T-helper 17 cell (primary cell): ENCODE data around the gene KIF26B. TPM values are rescaled to one million over a fixed set of nuclear protein-coding genes. Genes with fewer than 3 reads are reported as not detected.
"Not testable (repeated sequence)": the region's sequence is repeated elsewhere in the genome, so short reads cannot be mapped to it uniquely, and the experiment has no call there.

ENCODE experiments used
- ATAC-seq: fragments of 150-1000 bp; cut with Tn5 transposase; 2 replicates; pipeline ENCODE4 v1.10.0; 2021; ENCODE audit warnings: mild to moderate bottlenecking, moderate library complexity
- DNase-seq, 3 donors: peaks; one replicate each; pipeline versions ENCODE4 v3.0.0 to v3.0.0-alpha.2; 2020 to 2021
- H3K9me3 ChIP-seq: one replicate; pipeline ENCODE4 v1.7.0; 2013; ENCODE audit warnings: low read length, mild to moderate bottlenecking; ENCODE audit not compliant: control insufficient read depth, poor library complexity, severe bottlenecking
- H3K27ac Mint-ChIP-seq: one replicate; pipeline ENCODE4 v1.8.0; 2022; ENCODE audit warnings: mild to moderate bottlenecking, moderate library complexity, mixed read lengths
- H3K27me3 Mint-ChIP-seq: one replicate; pipeline ENCODE4 v1.8.0; 2022; ENCODE audit warnings: mixed read lengths
- H3K36me3 Mint-ChIP-seq: one replicate; pipeline ENCODE4 v1.8.0; 2022; ENCODE audit warnings: low read depth, mixed read lengths
- H3K4me1 Mint-ChIP-seq: one replicate; pipeline ENCODE4 v1.8.0; 2022; ENCODE audit warnings: mild to moderate bottlenecking, mixed read lengths
- H3K4me3 Mint-ChIP-seq: one replicate; pipeline ENCODE4 v1.8.0; 2022; ENCODE audit warnings: mild to moderate bottlenecking, moderate library complexity, mixed read lengths
- total RNA-seq, 4 donors: library from RNA in 2 of 4; stranded (reverse) in 2 of 4; gene quantifications; one replicate each; pipeline ENCODE4 v1.2.3 and lab custom pipeline; 2022 to 2026

KIF26B gene
- total RNA-seq, 2 donors from 2014 or later = not detected

DNA sequence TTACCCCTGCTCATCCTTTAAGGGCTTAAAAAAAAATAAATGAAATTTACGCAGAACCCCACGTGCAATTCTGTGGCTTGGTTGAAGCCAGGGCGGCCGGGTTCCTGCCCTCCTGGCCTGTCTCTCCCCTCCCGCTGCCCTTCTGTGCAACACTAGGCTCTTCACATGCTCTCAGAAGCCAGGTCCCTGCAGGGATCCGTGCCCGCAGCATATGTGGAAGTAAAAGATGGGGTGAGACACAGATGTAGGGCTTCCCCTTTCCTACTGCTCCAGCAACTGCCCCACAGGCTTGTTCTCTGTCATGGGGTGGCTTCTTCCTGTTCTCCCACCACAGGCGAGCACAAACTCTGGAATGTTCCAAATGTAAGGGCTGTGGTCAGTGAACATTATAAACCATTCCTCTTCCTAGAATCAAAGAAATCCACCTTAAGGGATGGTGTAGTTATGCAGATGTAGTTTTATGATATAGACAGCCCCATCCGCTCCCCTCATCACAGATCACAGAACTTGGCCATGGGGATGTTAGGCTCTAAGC, 535.4 kb downstream of the KIF26B start:
- Mint-ChIP-seq H3K27me3 (no peaks in the 10 kb centered on the region), H3K36me3 (peaks cover 3% of the 10 kb centered on the region), H3K27ac (no peak overlapping the region), H3K4me1 (no peaks in the 10 kb centered on the region), H3K4me3 (no peak overlapping the region)
- no peak for DNase-seq
- no peaks in the 10 kb centered on the region for H3K9me3 ChIP-seq
- no peak for ATAC-seq

DNA sequence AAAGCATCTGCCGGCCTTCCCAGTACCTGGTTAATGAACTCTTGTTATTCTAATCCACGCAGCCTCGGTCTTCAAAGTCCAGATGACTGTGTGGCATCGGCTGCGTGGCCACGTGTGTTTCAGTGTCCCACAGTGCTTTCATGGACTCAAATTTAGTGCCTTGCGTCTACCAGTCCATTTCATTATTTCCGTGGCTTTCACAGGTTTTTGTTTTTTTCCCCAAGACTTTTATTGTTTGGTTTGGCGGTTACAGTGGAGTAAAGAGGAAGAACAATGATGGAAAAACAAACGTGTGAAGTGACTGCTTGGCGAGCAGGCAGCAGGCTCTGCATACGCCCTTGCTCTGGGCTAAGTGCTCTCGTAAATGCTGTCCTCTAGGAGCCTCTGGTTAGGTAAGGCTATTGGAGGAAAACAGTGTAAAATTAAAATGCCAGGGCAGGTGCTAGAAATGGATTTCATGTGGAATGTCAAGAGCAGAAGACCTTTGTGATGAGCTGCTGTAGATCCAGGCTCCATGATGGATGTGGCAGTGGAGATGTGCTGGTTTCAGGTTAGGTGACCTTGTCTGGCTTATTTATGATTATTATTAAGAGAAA, 536.3 kb downstream of the KIF26B start:
- no peak overlapping the region for H3K4me3 Mint-ChIP-seq
- ATAC-seq = no peak
- no peak overlapping the region for H3K27ac Mint-ChIP-seq
- H3K36me3 Mint-ChIP-seq = peaks cover 3% of the 10 kb centered on the region
- no peaks in the 10 kb centered on the region for H3K4me1 Mint-ChIP-seq
- H3K27me3 Mint-ChIP-seq = no peaks in the 10 kb centered on the region
- no peak for DNase-seq
- no peaks in the 10 kb centered on the region for H3K9me3 ChIP-seq

- H3K27me3 Mint-ChIP-seq = no peaks in the 10 kb centered on the region
- no peak overlapping the region for H3K4me3 Mint-ChIP-seq
- H3K36me3 Mint-ChIP-seq = peaks cover 3% of the 10 kb centered on the region
- no peak for ATAC-seq
- no peak for DNase-seq
- no peaks in the 10 kb centered on the region for H3K4me1 Mint-ChIP-seq
- no peaks in the 10 kb centered on the region for H3K9me3 ChIP-seq
- H3K27ac Mint-ChIP-seq = no peak overlapping the region
These were observed 537.1 kb downstream of the KIF26B start for GRCh38 chr1:245691897-245692296.

- no peaks in the 10 kb centered on the region for H3K27me3 Mint-ChIP-seq
- H3K9me3 ChIP-seq = no peaks in the 10 kb centered on the region
- H3K36me3 Mint-ChIP-seq = no peaks in the 10 kb centered on the region
- H3K4me1 Mint-ChIP-seq = no peaks in the 10 kb centered on the region
- DNase-seq = no peak
- no peak overlapping the region for H3K27ac Mint-ChIP-seq
- ATAC-seq = no peak
- no peak overlapping the region for H3K4me3 Mint-ChIP-seq
These were observed 537.5 kb downstream of the KIF26B start for GRCh38 chr1:245692318-245692717.

GRCh38 chr1:245693116-245693793, 538.5 kb downstream of the KIF26B start:
- Mint-ChIP-seq H3K4me1 (no peaks in the 10 kb centered on the region), H3K4me3 (no peak overlapping the region), H3K27me3 (no peaks in the 10 kb centered on the region), H3K36me3 (no peaks in the 10 kb centered on the region), H3K27ac (no peak overlapping the region)
- ATAC-seq = no peak
- DNase-seq = no peak
- no peaks in the 10 kb centered on the region for H3K9me3 ChIP-seq

DNA sequence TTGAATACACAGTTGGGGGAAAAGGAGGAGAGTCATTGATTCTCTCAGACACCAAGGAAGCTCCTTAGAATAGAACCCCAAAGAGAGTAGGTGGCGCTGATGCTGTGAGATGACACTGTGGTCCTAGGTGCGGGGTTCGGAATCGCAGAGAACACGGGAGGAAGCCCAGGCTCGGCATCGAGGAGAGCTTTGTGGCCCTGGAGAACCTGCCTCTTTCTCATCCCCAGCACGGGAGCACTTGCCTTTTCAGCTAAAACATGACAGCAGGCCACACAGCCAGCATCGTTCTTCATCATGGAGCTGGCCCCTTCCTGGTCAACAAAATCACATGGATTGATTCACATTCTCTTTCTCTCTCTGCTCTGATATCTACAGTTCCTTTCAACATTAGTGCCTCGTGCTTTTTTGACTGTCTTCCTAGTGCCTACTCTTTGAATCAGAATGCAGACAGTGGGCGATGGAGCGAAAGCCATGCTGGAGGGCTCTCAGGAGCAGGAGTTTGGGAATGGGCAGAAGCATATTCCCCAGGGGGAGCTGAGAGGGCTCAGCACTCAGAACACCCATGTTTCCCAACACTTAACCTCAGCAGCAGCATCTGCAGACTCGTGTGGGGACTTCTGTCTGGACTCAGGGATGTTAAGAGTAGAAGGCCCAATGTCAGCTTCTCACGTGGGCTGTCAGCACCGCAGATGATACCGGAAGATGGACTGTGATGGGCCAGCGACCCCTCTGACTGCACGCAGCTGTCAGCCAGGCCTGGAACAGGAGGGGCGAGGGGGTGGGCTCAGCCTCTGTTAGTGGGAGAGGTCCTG, 539.4 kb downstream of the KIF26B start:
- Mint-ChIP-seq H3K27me3 (no peaks in the 10 kb centered on the region), H3K36me3 (no peaks in the 10 kb centered on the region), H3K4me1 (no peaks in the 10 kb centered on the region), H3K27ac (no peak overlapping the region), H3K4me3 (no peak overlapping the region)
- no peaks in the 10 kb centered on the region for H3K9me3 ChIP-seq
- ATAC-seq = no peak
- DNase-seq = no peak

- Mint-ChIP-seq H3K27ac (no peak overlapping the region), H3K27me3 (no peaks in the 10 kb centered on the region), H3K4me1 (no peaks in the 10 kb centered on the region), H3K4me3 (no peak overlapping the region), H3K36me3 (no peaks in the 10 kb centered on the region)
- ATAC-seq = no peak
- H3K9me3 ChIP-seq = no peaks in the 10 kb centered on the region
- DNase-seq = no peak
These were observed 540.0 kb downstream of the KIF26B start for GRCh38 chr1:245694753-245695195.

DNA sequence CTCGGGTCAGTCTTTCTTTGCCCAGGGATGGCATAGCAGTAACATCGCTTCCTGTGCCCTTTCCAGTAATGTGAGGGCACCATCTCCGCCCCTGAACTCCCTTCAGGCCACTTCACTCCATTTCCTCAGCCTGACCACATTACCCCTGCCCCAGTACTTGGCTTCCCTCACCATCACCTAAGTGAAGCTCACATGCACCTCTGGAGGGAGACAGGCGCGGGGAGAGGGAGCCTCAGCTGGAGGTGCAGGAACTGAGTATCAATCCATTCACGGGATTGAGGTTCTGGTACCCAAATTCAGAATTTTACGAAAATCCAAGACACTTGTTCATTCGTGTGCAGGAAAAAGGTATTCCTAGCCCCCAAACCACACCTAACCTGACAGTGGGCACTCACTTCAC, 540.4 kb downstream of the KIF26B start:
- Mint-ChIP-seq H3K4me3 (no peak overlapping the region), H3K36me3 (no peaks in the 10 kb centered on the region), H3K4me1 (no peaks in the 10 kb centered on the region), H3K27me3 (no peaks in the 10 kb centered on the region), H3K27ac (no peak overlapping the region)
- ATAC-seq = no peak
- no peaks in the 10 kb centered on the region for H3K9me3 ChIP-seq
- no peak for DNase-seq

- H3K4me3 Mint-ChIP-seq, ATAC-seq, H3K4me1 Mint-ChIP-seq, H3K9me3 ChIP-seq, H3K27me3 Mint-ChIP-seq, H3K36me3 Mint-ChIP-seq, H3K27ac Mint-ChIP-seq, DNase-seq: not testable (repeated sequence)
These were observed 540.9 kb downstream of the KIF26B start for GRCh38 chr1:245695701-245696100.

DNA sequence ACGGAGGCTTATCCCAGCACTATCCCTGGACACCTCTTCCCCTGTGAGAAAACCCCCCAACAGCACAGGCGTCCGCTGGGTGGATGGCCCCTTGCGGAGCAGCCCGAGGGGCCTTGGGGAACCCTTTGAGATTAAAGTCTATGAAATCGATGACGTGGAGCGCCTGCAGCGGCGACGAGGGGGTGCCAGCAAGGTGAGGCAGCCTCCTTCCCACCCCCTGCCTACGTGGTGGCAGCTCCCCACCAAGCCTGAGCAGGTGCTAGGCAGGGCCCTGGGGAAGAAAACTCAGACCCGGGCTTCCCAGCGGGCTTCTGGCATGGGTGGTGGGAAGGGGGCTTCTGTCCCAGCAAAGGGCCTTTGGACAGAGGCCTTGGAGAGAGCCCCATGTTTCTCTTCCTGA, 543.3 kb downstream of the KIF26B start:
- no peaks in the 10 kb centered on the region for H3K36me3 Mint-ChIP-seq
- ATAC-seq = no peak
- H3K9me3 ChIP-seq = no peaks in the 10 kb centered on the region
- H3K27me3 Mint-ChIP-seq = no peaks in the 10 kb centered on the region
- no peak for DNase-seq
- no peaks in the 10 kb centered on the region for H3K4me1 Mint-ChIP-seq
- H3K4me3 Mint-ChIP-seq = no peak overlapping the region
- no peak overlapping the region for H3K27ac Mint-ChIP-seq

GRCh38 chr1:245698860-245699259, 544.1 kb downstream of the KIF26B start:
- ATAC-seq = no peak
- no peak for DNase-seq
- Mint-ChIP-seq H3K4me1 (no peaks in the 10 kb centered on the region), H3K36me3 (no peaks in the 10 kb centered on the region), H3K27ac (no peak overlapping the region), H3K27me3 (no peaks in the 10 kb centered on the region), H3K4me3 (no peak overlapping the region)
- no peaks in the 10 kb centered on the region for H3K9me3 ChIP-seq

- Mint-ChIP-seq H3K4me1 (no peaks in the 10 kb centered on the region), H3K36me3 (no peaks in the 10 kb centered on the region), H3K27me3 (no peaks in the 10 kb centered on the region), H3K27ac (no peak overlapping the region), H3K4me3 (no peak overlapping the region)
- no peak for ATAC-seq
- no peaks in the 10 kb centered on the region for H3K9me3 ChIP-seq
- no peak for DNase-seq
These were observed 545.8 kb downstream of the KIF26B start for GRCh38 chr1:245700631-245701030.

GRCh38 chr1:245701631-245702030, 546.8 kb downstream of the KIF26B start:
- DNase-seq = no peak
- Mint-ChIP-seq H3K4me1 (no peaks in the 10 kb centered on the region), H3K4me3 (no peak overlapping the region), H3K36me3 (no peaks in the 10 kb centered on the region), H3K27me3 (no peaks in the 10 kb centered on the region), H3K27ac (no peak overlapping the region)
- H3K9me3 ChIP-seq = no peaks in the 10 kb centered on the region
- no peak for ATAC-seq
